Activated CD8-positive, alpha-beta memory T cell treated with anti-CD3 and anti-CD28 coated beads, Interleukin-2, amount 50 U/mL, for 1 hour (primary cell): ENCODE data around the gene NME4.
"Not testable (repeated sequence)": the region's sequence is repeated elsewhere in the genome, so short reads cannot be mapped to it uniquely, and the experiment has no call there.

Experiments used
- DNase-seq: peaks from one replicate; pipeline ENCODE4 v3.0.0-alpha.2; 2020; ENCODE audit errors: extremely low read depth

The NME4 gene

GRCh38 chr16:377419-377951, 19.5 kb upstream of the NME4 start:
- DNase-seq, result no peak

DNA sequence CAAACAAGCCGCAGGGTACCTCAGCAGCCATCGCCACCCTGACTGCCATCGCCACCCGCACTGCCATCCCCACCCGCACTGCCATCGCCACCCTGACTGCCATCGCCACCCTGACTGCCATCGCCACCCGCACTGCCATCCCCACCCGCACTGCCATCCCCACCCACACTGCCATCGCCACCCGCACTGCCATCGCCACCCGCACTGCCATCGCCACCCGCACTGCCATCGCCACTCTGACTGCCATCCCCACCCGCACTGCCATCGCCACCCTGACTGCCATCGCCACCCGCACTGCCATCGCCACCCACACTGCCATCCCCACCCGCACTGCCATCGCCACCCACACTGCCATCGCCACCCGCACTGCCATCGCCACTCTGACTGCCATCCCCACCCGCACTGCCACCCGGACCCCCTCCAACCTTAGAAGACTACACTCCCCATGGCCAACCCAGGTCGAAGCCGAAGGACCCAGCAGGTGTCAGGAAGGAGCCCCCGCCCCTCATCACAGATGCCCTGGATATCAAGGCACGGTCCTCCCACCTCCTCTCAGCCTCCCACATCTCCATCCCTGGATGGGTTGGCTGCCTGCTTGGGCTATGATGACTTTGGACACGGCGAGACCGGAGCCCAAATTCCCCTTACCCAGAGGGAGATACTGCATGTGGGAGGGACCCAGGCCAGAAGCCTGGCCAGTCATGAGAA, 18.7 kb upstream of the NME4 start:
- DNase-seq, result not testable (repeated sequence)

- no peak for DNase-seq
These were observed 18.2 kb upstream of the NME4 start for GRCh38 chr16:378821-379182.

DNA sequence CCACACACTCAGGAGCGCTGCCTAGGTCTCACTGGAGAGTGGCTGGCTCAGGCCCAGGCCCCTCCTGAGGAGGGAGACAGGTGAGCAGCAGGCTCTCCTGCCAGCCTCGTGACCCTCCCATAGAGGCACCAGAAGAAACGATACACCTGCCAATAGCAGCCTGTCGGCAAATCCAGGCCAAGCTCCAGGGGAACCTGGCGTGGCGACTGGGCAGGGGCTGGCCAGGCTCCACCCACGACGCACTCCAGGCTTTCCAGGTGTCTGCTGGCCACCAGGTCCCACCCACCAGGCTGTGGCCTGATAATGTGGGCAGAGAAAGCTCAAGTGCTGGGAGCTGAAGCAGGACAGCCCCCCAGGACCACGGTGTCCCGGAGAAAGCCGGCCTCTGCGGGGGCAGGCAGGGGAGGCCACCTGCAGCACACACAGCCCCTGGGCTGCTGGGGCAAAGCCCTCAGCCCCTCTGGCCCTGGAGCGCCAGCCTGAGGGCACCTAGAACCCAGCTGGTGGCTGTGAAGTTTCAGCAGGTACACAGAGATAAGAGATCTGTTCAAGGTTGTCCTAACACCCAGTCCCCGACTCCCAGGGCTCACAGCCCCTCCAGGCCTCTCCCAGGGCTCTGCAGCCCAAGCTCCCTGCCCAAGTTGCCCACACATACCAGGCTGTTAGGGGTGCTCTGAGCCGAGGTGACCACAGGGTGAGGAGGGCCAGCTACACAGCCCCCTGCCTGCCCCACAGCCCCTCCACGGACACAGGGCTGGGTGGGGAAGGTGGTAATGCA, 17.6 kb upstream of the NME4 start:
- DNase-seq, result no peak

- DNase-seq, result no peak
These were observed 16.8 kb upstream of the NME4 start for GRCh38 chr16:379961-380761.

- no peak for DNase-seq
These were observed 16.3 kb upstream of the NME4 start for GRCh38 chr16:380762-381011.

- DNase-seq, result no peak
These were observed 15.8 kb upstream of the NME4 start for GRCh38 chr16:381012-381788.

DNA sequence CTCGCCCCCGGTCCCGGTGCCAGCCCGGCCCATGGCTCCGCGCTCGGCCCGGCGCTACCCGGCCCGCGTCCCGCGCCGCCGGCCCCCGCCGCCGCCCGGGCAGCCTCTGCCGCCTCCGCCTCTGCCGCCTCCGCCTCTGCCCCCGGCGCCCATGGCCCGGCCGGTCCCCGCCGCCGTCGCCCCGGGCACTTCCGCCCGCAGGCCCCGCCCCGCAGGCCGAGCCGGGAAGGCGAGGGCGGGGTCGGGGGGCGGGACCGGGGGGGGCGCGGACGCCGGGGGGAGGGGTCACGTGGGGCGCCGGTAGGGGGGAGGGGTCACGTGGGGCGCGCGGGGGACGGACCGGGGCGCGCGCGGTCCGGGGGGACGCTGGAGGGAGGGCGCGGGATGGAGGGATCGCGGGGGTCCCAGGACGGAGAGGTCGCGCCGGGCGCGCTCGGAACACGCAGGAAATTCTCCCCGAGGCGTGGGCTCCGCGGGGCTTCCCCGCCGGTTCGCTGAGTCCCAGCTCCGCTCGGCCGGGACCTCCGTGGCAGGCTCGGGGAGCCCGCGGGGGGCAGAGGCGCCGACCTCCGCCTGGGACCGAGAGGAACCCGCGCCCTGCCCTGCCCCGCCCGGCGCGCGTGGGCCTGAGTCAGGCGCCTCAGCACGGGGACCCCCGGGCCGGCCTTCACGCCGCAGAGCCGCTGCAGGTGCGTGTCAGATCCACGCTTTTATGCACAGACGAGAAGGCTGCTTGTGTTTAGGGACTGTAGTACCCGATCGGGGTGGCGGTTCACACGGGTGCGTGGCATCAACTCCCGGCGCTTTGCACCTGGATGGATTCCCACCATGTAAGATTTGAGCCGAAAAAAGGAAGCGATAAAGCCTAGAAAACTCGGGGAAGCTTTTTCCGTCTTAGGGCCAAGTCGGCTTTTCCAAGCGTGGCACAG, 14.9 kb upstream of the NME4 start, which contains the start of gene PGAP6:
TSS of gene PGAP6 (minus strand) at position 190 of the 929 bp plus-strand sequence. CDS start at position 33, 157 bp downstream.
- DNase-seq, result no peak

GRCh38 chr16:383326-384051, 13.5 kb upstream of the NME4 start:
- DNase-seq, result no peak

DNA sequence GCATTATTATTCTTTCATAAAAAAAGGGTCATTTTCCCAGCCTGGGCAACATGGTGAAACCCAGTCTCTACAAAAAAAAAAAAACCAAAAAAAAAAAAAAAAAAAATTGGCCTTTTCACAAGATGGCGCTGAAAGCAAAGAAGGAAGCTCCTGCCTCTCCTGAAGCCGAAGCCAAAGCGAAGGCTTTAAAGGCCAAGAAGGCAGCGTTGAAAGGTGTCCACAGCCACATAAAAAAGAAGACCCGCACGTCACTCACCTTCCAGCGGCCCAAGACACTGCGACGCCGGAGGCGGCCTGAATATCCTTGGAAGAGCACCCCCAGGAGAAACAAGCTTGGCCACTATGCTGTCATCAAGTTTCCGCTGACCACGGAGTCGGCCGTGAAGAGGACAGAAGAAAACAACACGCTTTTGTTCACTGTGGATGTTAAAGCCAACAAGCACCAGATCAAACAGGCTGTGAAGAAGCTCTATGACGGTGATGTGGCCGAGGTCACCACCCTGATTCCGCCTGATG, 10.3 kb upstream of the NME4 start:
- DNase-seq, result no peak

GRCh38 chr16:387761-388666, 9.0 kb upstream of the NME4 start:
- not testable (repeated sequence) for DNase-seq

DNA sequence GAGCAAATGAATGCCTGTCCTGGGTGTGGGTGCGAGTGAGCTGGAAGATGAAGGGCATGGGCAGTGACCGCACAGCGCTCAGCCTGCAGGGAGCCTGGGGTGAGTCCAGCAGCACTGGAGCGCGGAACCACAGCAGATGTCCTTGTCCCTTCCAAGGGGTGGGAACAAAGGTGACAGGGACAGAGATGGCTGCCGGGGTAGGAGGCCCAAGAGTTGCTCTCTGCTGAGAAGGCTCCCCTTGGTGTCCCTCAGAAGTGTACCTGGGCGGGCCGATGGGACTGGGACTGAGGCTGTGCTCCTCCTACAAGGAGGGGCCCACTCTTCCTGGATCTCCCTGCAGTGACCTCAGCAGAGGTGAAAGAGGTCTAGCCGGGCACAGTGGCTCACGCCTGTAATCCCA, 7.6 kb upstream of the NME4 start:
- DNase-seq, result no peak

- peak; percentile 54 for DNase-seq
These were observed 5.1 kb upstream of the NME4 start for GRCh38 chr16:391885-392335.

- no peak for DNase-seq
These were observed 4.5 kb upstream of the NME4 start for GRCh38 chr16:392450-393030.

GRCh38 chr16:396199-396598, 800 bp upstream of the NME4 start:
- DNase-seq, result no peak

DNA sequence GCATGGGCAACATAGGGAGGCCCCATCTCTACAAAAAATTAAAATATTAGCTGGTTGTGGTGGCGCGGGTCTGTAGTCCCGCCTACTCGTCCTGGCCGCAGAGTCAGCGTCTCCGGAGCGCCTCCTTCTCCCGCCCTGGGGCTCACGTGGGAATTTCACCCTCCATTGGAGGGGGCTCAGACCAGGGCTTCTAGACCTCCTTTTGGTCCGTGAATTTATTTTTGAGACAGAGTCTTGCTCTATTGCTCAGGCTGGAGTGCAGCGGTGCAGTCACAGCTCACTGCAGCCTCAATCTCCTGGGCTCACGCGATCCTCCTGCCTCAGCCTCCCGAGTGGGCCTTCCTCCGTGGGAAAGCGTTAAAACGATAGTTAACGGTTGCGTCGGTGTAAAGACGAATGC, 394 bp upstream of the NME4 start:
- DNase-seq, result no peak

DNA sequence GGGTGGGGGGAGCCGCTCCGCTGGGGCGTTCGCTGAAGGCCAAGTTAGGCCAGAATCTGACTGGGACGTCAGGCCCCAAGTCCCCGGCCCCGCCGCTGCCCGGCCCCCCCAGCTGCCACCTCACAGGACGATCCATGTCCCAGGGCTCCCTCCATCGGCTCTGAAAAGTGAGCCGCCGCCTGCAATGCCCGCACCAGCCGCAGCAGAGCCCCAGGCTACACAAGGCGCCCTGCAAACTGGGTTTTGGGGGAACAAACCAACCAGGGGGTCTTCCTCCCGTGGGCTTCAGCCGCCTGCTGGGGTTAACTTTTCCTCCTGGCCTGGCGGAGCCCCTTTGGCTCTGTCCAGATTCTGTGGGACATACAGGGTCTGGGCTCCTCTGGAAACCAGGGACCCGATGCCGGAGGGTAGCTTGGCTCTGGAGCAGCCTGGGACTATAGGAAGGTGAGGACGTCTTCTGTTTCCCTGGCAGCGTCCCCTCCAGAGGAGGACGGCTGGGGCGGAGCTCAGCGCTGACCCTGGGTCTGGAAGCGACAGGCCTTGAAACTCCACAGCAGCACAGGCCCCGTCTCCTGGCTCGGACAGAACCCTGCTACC, 835 bp downstream of the NME4 start:
- no peak for DNase-seq
